Stomach (tissue), 9 donors: ENCODE data around the gene NCKAP1. TPM values are rescaled to one million over a fixed set of nuclear protein-coding genes. Genes with fewer than 3 reads are reported as not detected.

Experiments used
- DNase-seq, 2 donors: peaks; one replicate each; pipeline versions ENCODE4 v3.0.0 to v3.0.0-alpha.2; 2013 to 2019
- H3K27ac ChIP-seq, 5 donors: fragments of 200-600 bp in 4 of 5; sonication (generic) in 4 of 5; one replicate each; pipeline ENCODE4 v1.5.1; 2013 to 2019; ENCODE audit warnings: mild to moderate bottlenecking in 1 of 5, moderate library complexity in 1 of 5
- H3K27me3 ChIP-seq, 3 donors: fragments of 200-600 bp; sonication (generic); one replicate each; pipeline ENCODE4 v1.5.1; 2017 to 2019; ENCODE audit warnings: mixed run types in 1 of 3
- H3K36me3 ChIP-seq, 4 donors: fragments of 200-600 bp; sonication (generic); 1 replicate in 3 of 4; 2 replicates in 1 of 4; pipeline ENCODE4 v1.5.1; 2016 to 2019
- H3K4me1 ChIP-seq, 4 donors: fragments of 200-600 bp; sonication (generic); one replicate each; pipeline ENCODE4 v1.5.1; 2016 to 2019
- H3K4me3 ChIP-seq, 4 donors: fragments of 200-600 bp; sonication (generic) in 3 of 4; one replicate each; pipeline ENCODE4 v1.5.1; 2016 to 2019; ENCODE audit warnings: mild to moderate bottlenecking in 1 of 4
- H3K9me3 ChIP-seq, 4 donors: fragments of 200-600 bp; sonication (generic); one replicate each; pipeline ENCODE4 v1.5.1; 2016 to 2019
- CTCF ChIP-seq, 7 experiments: fragments of 450-650 bp in 4 of 7; fragments of 200-600 bp in 3 of 7; sonication (generic) in 3 of 7; IDR thresholded peaks; one replicate each; pipeline ENCODE4 v1.5.1; 2016 to 2019; ENCODE audit warnings: antibody characterized with exemption in 7 of 7, control low read depth in 2 of 7, mild to moderate bottlenecking in 1 of 7
- EP300 ChIP-seq: sonication (generic); formaldehyde crosslinking; IDR thresholded peaks from one replicate; pipeline ENCODE4 v1.6.1; 2017; ENCODE audit warnings: antibody characterized with exemption
- POLR2A ChIP-seq, 4 donors: fragments of 450-650 bp; IDR thresholded peaks; one replicate each; pipeline ENCODE4 v1.6.1; 2016; ENCODE audit warnings: antibody characterized with exemption in 4 of 4, control low read depth in 2 of 4, mild to moderate bottlenecking in 1 of 4, moderate library complexity in 1 of 4
- POLR2AphosphoS5 ChIP-seq, 3 donors: sonication (generic); formaldehyde crosslinking; IDR thresholded peaks; one replicate each; pipeline ENCODE4 v1.6.1; 2016; ENCODE audit warnings: antibody characterized with exemption in 3 of 3
- WGBS, 5 donors: extraction: QIAGEN DNeasy Blood & Tissue Kit in 3 of 5; methylation state at CpG; one replicate each; pipeline versions ENCODE4 v1.1.5 to v1.1.7; 2013 to 2018; 5-methylcytosine and 5-hydroxymethylcytosine counted together
- intact Hi-C: fragments of 100-400 bp; cut with DNase I; formaldehyde crosslinking; loops from one replicate; pipeline ENCODE4 v1.15.1; 2023; ENCODE audit warnings: low total_unique reads
- polyA plus RNA-seq, 3 donors: library from polyadenylated mRNA; stranded (reverse); fragments of 200-250 nt; gene quantifications; one replicate each; pipeline ENCODE4 v1.2.3, GENCODE V29; 2013
- total RNA-seq, 5 donors: library from RNA; depleted of rRNA; stranded (reverse); fragments of >200 nt; gene quantifications; one replicate each; pipeline versions ENCODE4 v1.1.0 to v1.2.3, GENCODE V29; 2014 to 2016
- donor health status: healthy with polysubstance abuse.
- donor health status: Bipolar disorder and iron deficiency.
- donor health status: healthy.

The NCKAP1 gene
- total and polyA plus RNA-seq, 8 donors, result 13.0 to 262 (median 68.8) TPM

DNA sequence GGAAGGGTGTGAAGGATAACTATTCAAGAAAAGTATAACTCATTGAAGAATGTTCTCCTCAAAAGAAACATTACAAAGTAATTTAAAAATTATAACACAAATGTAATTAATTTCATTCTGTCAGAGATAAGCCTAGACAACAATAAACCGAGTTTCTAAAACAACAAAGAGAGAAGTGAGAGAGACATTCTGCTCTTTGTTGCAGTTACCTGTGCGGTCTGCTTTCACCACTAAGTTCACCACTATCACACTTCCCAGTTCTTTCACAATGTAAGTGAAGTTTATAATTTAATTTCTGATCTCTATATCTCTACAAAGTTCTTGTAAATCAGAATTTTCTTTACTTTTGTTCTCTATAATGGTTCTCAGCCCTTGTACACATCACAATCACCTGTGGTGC is 95.5 kb downstream of the NCKAP1 start:
- WGBS, 5 donors, result 65 to 81% (median 73%) methylated on average over 2 of the region's 2 CpGs

GRCh38 chr2:182941919-182942318 is 96.3 kb downstream of the NCKAP1 start:
- TF ChIP-seq EP300 (no peak), CTCF (IDR thresholded peaks at IDR 0.05) (no peak), POLR2A (IDR thresholded peaks at IDR 0.05) (no peak), POLR2AphosphoS5 (IDR thresholded peaks at IDR 0.05) (no peak)
- peaks cover 0 to 54% (median 49%) of the 10 kb centered on the region in 4 donors for H3K36me3 ChIP-seq
- intact Hi-C loops, result no loop called here
- H3K9me3 ChIP-seq, result no peaks in the 10 kb centered on the region
- no peak overlapping the region for H3K27ac ChIP-seq
- no peak for DNase-seq
- 30 to 55% (median 39%) methylated on average over 1 of the region's 1 CpG for WGBS, 5 donors
- H3K4me1 ChIP-seq, result peaks cover 0 to 9% (median 4%) of the 10 kb centered on the region in 4 donors
- no peak overlapping the region for H3K4me3 ChIP-seq
- no peaks in the 10 kb centered on the region for H3K27me3 ChIP-seq

More for the DNA sequence above, 95.5 kb downstream of the NCKAP1 start:
- no peak for DNase-seq
- H3K4me1 ChIP-seq, result peaks cover 0 to 14% (median 8%) of the 10 kb centered on the region in 4 donors
- H3K36me3 ChIP-seq, result peaks cover 0 to 48% (median 43%) of the 10 kb centered on the region in 4 donors
- H3K9me3 ChIP-seq, result no peaks in the 10 kb centered on the region
- H3K27ac ChIP-seq, result no peak overlapping the region
- no peak overlapping the region for H3K4me3 ChIP-seq
- intact Hi-C loops, result no loop called here
- no peaks in the 10 kb centered on the region for H3K27me3 ChIP-seq
- TF ChIP-seq EP300 (no peak), POLR2A (IDR thresholded peaks at IDR 0.05) (no peak), CTCF (IDR thresholded peaks at IDR 0.05) (no peak), POLR2AphosphoS5 (IDR thresholded peaks at IDR 0.05) (no peak)

DNA sequence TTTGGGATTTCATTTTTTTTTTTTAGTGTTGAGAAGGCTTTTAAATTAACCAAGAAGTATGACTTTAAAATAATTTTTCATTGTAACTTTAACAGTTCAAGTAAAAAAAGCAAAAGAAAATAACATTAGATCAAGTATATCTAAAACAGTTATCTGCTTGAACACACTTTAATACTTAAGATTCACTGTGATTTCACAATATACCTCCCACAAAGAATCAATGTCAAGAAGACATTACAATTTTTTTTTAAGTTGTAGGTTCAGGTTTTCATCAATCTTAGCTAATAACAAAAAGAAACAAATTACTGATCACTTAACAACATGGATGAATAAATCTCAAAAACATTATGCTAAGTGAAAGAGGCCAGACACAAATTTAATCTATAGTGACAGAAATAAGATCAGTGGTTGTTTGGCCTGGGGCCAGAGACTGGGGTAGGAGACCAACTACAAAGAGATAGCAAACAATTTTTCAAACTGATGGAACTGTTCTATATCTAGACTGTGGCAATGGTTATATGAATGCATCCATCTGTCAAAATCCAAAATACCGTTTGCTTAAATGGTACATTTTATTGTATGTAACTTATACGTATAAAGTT is 97.0 kb downstream of the NCKAP1 start:
- TF ChIP-seq POLR2AphosphoS5 (IDR thresholded peaks at IDR 0.05) (no peak), POLR2A (IDR thresholded peaks at IDR 0.05) (no peak), EP300 (no peak), CTCF (IDR thresholded peaks at IDR 0.05) (no peak)
- intact Hi-C loops, result no loop called here
- H3K9me3 ChIP-seq, result no peaks in the 10 kb centered on the region
- no peak for DNase-seq
- WGBS, 5 donors, result 69 to 89% (median 85%) methylated on average over 2 of the region's 2 CpGs
- H3K27ac ChIP-seq, result no peak overlapping the region
- H3K27me3 ChIP-seq, result no peaks in the 10 kb centered on the region
- H3K36me3 ChIP-seq, result peaks cover 0 to 57% (median 52%) of the 10 kb centered on the region in 4 donors
- no peak overlapping the region for H3K4me3 ChIP-seq
- peaks cover 0 to 6% (median 0%) of the 10 kb centered on the region in 4 donors for H3K4me1 ChIP-seq

GRCh38 chr2:182937870-182938269 is 100.4 kb downstream of the NCKAP1 start:
- no peak for DNase-seq
- TF ChIP-seq POLR2AphosphoS5 (IDR thresholded peaks at IDR 0.05) (no peak), CTCF (IDR thresholded peaks at IDR 0.05) (no peak), POLR2A (IDR thresholded peaks at IDR 0.05) (no peak), EP300 (no peak)
- Histone ChIP-seq H3K27me3 (no peaks in the 10 kb centered on the region), H3K4me1 (peaks cover 0 to 6% (median 0%) of the 10 kb centered on the region in 4 donors), H3K4me3 (no peak overlapping the region), H3K9me3 (no peaks in the 10 kb centered on the region), H3K36me3 (peaks cover 11 to 73% (median 67%) of the 10 kb centered on the region in 4 donors), H3K27ac (no peak overlapping the region)
- intact Hi-C loops, result no loop called here
- WGBS, 5 donors, result 82 to 93% (median 86%) methylated on average over 3 of the region's 3 CpGs
